Measurements from ENCODE around the gene INAFM1.
"Not testable (repeated sequence)": the region's sequence is repeated elsewhere in the genome, so short reads cannot be mapped to it uniquely, and the experiment has no call there.

The INAFM1 gene

DNA sequence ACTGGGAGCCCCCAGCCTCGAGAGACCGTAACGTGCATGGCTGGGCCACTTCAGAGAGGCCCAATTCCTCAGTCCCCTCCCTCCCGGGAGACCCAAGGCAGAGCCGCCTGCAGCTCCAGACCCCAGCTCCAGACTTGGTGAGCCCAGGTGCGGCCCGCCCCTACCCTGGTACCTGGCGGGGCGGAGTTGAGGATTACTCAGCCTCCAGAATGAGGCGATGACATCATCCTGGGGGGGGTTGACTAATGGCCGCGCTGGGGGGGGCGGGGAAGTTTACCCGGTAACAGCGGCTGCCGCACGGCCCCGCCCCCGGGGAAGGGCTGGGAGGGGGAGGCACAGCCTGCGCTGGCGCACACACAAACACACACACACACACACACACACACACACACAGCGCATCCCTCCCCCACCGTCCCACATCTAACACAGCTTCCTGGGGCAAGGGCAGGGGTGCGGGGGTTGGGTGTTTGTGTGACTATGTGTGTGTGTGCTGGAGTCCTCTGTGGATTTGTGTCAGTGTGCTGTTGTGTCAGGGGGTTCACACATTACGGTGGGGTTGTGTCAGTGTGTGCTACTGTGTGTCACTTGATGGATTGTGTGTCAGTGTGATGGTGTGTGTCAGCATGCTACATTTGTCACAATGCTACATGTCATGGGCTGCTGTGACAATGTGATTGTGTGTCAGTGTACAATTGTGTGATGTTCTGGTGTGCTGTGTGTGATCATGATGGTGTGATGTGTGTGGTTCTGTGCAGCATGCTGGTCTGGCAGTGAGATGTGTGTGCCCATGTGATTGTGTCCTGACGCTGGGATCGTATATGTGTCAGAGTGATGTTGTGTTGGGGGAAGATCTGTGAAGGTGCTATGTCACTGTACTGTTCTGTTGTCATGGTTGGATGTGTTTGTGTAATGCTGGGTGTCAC is 33.4 kb upstream of the INAFM1 start:
- peak; percentile 78 for DNase-seq (ENCODE audit: low read depth)

DNA sequence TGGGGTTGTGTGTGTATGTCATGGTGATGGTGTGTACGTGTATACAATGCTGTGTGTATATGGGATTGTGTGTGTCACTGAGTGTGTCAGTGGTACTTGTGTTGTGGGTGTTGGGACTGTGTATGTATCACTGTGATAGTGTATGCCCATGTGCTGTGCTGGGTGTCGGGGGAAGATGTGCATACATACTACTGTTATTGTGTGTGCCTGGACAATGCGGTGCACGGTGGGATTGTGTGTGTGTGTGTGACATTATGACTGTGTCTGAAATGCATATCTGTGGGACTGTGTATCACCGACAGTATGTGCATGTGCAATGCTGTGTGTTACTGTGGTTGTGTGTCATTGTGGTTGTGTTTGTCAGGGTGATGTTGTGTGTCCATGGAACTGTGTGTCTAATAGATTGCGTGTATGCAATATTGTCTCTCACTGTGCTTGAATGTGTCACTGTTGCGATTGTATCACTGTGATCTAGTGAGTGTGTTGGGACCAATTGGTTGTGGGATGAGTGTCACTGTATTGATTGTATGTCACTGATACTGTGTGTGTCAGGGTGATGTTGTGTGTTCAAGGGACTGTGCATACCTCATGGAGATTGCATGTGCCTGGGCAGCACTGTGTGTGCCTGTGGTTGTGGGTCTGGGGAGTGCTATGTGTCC is 32.6 kb upstream of the INAFM1 start:
- no peak for DNase-seq (ENCODE audit: low read depth)

DNA sequence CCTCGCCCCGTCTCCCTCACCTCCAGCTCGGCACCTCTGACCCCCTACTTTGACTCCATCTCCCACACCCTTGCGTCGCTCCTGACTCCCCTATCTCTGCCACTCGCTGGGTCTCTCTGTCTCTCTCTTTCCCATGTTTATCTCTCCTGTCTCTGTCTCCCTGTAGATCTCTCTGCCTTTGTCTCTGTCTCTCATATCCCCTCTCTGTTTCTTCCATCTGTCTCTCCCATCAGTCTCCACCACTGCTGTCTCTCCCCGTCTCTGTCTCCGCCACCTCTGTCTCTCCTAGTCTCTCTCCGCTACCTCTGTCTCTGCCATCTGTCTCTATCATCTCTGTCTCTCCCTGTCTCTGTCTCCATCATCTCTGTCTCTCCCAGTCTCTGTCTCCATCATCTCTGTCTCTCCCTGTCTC is 31.3 kb upstream of the INAFM1 start:
- no peak for DNase-seq (ENCODE audit: low read depth)

DNA sequence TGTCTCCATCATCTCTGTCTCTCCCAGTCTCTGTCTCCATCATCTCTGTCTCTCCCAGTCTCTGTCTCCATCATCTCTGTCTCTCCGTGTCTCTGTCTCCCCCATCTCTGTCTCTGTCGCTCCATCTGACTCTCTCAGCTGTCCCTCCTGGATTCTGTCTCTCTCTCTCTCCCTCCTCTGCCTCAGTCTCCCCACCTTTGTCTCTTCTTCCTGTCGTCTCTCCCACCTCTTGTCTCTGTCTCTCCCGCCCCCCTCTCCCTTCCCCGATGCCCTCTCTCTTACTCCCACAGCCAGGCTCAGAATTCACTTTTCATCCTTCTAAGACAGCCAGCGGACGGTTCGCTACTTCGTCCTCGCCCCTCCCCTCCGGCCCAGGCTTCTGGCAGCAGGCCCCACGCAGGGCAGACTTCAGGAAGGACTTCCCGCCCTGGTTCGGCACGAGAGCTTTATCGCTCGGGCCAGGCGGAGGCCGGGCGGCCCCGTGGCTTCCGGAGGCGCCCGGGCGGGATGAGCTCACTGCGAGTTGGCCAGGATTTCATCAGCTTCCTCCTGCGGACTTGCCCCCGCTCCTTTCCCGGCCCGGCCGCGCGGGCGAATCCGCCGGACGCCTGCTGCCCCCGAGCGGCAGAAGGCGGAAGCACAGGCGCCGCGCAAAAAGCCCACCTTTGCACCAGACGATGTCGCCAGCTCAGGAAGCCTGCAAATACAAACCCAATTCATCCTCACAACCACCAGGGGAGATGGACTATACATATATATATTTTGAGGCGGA is 30.7 kb upstream of the INAFM1 start:
- DNase-seq (ENCODE audit: low read depth) = peak; percentile 98

DNA sequence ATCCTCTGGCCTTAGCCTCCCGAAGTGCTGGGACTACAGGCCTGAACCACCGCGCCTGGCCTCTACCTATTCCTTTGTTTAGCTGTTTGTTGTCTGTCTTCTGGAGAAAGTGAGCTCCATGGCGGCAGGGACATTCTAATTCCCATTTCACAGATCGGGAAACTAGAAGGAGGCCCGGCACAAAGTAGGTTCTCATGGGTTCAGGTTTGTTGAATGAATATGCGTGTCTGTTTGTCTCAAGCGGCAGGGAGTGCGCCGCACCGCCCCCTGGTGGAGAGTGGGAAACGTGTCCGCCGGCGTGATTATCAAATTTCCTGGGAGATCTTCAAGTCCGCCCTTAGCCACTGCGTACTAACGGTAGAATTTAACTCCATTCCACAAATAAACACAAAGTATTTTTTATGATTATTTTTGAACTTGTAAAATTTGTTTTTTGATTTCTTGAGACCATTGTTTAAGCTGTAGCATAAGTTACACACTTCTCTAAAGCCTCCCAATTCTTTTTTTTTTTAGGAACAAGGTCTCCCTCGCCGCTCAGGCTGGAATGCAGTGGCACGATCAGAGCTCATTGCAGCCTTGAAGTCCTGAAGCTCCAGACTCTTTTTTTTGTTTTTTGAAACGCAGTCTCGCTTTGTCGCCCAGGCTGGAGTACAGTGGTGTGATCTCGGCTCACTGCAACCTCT is 27.2 kb upstream of the INAFM1 start:
- peak; percentile 76 for DNase-seq (ENCODE audit: low read depth)

DNA sequence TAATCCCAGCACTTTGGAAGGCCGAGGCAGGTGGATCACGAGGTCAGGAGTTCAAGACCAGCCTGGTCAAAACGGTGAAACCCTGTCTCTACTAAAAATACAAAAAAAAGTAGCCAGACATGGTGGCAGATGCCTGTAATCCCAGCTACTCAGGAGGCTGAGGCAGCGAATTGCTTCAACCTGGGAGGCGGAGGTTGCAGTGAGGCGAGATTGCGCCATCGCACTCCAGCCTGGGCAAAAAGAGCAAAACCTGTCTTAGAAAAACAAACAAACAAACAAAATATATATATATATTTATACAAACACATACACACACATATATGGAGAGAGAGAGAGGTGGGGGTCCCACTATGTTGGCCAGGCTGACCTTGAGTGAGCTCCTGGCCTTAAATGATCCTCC is 21.7 kb upstream of the INAFM1 start:
- not testable (repeated sequence) for DNase-seq (ENCODE audit: low read depth)

DNA sequence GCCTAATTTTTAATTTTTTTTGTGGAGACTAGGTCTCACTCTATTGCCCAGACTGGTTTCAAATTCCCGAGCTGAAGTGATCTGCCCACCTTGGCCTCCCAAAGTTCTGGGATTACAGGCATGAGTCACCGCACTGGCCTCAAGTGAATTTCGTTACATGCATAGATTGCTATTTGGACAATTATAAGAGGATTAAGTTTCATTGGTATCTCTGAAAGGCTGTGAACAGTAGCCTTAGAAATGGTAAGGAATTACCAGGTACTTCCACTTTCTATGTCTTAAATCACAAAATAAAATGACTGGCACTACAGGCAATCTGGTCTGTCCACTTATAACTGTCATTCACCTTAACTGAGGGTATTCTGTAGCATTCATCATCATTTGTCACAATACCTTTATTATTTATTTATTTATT is 21.2 kb upstream of the INAFM1 start:
- DNase-seq (ENCODE audit: low read depth) = peak; percentile 95

DNA sequence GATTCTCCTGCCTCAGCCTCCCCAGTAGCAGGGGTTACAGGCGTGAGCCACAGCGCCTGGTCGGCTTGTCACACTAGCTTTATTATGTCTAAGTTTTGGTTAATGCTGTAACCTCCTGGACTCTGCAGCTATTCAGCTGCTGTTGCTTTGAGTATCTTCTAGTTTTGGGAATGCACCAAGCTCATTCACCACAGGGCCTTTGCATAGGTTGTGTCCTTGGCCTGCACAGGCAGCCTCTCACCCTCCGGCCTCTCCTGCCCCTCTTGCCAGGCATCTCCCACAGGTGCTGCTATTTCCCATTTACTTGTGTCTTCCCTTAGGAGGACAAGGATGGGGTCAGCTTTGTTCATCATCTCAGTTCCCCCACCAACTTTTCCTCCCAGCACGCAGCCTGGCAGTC is 20.7 kb upstream of the INAFM1 start:
- no peak for DNase-seq (ENCODE audit: low read depth)

DNA sequence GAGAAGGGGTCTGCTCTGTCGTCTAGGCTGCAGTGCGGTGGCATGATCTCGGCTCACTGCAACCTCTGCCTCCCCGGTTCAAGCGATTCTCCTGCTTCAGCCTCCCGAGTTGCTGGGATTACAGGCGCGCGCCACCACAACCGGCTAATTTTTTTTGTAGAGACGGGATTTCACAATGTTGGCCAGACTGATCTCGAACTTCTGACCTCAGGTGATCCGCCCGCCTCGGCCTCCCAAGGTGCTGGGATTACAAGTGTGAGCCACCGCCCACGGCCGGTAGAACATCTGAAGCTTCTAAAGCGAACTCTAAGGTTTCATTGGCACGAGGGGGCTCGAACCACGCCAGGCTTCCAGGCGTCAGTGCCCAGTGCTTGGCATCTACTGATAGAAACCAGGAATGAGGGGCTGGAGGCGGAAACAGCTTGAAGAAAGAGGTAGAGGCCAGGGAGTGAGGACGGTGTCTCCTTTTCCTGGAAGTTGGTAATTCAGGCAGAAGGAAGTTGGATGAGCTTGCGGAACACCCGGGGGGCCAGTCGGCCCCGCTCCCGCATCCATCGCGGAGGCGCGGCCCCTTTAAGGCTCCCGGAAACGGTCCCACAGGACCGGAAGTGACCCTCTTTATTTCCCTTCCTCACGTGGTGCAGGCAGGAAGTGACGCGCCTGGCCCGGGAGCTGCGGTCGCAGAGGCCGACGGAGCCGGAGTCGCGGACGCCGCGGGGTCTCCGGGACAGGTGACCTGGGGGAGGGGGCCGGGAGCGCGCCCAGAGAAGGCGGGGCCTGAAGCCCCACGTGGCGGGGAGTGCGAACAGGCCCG is 18.6 kb upstream of the INAFM1 start, which contains the start of gene CCDC9:
Gene CCDC9, plus strand, starts transcription at position 647 of the 814 bp plus-strand sequence. CDS start 1,876 bp downstream, outside the sequence.
- DNase-seq (ENCODE audit: low read depth) = peak; percentile 95

DNA sequence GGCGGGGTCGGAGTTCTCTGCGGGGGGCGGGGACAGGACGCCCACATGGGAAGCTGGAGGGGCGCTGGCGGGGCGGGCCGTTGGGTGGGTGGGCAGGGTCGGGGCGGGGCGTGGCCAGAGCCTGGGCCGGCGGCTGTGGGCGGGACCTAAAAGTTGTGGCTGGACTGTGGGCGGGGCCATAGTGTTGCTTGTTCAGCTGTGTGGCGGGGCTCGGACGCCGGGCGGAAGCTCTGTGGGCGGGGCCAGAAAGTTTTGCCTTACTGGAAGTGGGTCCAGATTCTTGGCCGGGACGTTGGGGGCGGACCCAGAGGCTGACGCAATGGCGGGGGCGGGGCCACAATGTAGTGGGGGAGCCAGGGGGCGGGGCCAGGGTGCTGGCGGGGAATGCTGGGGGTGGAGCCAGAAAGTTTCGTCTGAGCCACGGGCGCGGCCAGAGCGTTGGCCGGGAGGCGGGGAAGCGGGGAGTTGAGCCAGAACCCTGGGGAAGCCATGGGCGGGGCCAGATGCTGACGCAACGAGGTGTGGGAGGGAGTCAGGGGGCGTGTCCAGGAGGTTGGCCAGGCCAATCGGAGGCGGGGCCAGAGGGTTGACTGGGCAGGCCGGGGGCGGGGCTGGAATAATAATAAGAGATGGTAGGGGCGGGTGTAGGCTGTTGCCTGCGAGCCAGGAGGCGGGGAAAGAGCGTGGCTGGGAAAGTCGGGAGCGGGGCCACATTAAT is 17.8 kb upstream of the INAFM1 start:
- peak; percentile 99 for DNase-seq (ENCODE audit: low read depth)

DNA sequence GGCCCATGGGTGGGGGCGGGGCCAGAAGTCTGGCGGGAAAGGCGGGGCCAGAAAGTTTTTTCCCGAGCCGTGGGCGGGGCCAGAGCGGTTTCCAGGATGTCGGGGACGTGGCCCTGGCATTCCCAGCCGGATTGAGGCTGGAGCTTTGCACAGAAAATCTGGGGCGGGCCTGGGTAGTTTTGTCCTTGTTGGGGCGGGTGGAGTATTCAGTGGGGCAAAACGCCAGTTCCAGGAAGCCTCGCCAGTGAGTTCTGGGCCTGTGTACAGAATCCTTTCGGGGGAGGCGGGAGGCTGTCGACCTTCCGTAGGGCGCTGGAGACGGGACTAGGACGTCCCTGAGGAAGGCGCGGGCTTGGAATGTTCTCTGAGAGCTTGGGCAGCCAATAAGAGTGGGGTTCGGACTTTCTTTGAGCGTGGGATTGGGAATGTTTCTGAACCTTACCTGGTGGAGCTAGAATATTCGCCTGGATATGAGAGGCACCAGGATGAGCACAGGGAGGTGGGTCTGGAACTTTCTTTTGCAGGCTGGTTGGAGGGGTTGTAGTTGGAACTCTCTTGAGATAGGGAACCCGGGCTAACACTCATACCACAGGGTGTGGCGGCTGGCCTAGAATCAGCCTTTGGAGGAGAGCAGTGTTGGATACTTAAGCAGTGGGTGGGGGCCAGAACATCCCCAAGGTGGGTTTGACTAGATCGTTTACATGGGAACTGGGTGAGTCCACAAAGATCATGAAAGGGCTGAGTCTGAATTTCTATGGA is 17.1 kb upstream of the INAFM1 start:
- no peak for DNase-seq (ENCODE audit: low read depth)

DNA sequence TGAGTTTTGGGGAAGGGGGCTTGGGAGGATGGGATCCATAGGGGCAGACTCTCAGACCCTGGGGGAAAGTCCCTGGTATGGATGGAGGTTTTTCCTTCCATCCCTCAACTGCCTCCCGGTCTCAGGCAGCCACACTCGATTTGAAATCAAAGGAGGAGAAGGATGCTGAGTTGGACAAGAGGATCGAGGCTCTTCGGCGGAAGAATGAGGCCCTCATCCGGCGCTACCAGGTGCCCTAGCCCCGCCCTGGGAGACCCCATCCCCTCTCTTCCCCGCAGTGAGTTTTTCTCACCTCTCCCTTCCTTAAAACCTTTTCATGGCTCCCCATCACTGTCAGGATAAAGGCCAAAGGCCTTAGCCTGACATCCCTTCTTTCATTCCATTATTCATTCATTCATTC is 16.3 kb upstream of the INAFM1 start:
- no peak for DNase-seq (ENCODE audit: low read depth)

DNA sequence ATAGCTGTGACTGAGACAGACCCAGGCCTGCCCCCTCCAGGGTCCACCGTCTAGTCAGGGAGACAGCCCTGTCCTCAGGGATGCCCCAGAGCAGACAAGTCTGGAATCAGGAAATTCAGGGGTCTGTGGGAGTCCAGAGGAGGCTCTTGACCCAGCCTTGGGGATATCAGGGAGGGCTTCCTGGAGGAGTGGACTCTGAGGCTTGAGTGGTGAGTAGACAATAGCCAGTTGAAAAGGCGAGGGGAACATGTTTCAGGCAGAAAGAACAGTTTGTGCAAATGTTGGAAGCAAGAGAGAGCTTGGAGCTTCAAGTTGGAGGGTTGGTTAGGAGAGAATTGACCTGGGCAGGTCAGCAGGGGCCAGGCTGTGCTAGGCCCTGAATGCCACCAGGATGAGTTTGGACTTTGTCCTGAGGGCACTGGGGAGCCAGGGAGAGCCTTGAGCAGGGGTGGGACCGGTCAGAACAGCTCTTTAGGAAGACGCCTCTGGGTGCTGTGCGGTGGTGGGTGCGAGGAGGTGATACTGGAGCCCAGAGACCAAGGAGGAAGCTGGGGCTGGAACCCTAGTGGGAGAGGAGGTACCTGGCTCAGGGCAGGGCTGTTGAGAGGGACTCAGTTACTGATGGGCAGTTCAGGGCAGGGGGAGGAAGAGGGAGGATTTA is 15.7 kb upstream of the INAFM1 start:
- no peak for DNase-seq (ENCODE audit: low read depth)

DNA sequence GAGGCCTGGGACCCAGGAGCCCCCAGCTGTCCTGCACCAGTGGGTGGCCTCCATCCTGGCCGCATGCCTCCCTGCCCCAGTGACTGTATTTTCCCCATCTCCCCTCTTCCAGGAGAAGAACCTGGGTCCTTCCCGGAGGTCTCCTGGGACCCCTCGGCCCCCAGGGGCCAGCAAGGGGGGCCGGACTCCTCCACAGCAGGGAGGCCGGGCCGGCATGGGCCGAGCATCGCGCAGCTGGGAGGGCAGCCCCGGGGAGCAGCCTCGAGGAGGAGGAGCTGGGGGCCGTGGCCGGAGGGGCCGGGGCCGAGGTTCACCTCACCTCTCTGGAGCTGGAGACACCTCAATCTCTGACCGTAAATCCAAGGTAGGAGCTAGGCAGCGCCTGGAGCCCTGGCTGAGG is 14.2 kb upstream of the INAFM1 start:
- no peak for DNase-seq (ENCODE audit: low read depth)

DNA sequence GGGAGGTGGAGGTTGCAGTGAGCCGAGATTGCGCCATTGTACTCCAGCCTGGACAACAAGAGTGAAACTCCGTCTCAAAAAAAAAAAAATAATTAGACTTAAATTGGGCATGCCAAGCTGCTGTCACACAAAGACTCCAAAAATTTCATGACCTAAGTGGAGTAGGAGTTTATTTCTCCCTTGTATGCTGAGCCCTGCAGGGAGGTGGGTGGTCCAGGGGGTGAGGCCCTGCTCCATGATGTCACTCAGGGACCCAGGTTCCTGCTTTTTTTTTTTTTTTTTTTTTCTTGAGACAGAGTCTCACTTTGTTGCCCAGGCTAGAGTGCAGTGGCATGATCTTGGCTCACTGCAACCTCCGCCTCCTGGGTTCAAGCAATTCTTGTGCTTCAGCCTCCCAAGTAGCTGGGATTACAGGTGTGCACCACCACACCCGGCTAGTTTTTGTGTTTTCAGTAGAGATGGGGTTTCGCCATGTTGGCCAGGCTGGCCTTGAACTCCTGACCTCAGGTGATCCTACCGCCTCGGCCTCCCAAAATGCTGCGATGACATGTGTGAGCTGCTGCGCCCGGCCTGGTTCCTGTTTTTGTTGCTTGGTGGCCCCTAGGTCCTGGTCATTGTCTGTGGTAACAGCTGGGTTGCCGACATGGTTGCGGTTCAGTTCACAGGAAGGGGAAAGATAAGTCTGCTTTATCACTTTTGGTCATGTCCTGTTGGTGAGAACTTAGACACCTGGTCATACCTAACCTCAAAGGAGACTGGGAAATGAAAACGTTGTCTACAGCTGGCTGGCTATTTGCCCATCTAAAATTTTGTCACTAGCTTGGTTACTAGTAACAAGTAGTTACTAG is 12.5 kb upstream of the INAFM1 start:
- not testable (repeated sequence) for DNase-seq (ENCODE audit: low read depth)

DNA sequence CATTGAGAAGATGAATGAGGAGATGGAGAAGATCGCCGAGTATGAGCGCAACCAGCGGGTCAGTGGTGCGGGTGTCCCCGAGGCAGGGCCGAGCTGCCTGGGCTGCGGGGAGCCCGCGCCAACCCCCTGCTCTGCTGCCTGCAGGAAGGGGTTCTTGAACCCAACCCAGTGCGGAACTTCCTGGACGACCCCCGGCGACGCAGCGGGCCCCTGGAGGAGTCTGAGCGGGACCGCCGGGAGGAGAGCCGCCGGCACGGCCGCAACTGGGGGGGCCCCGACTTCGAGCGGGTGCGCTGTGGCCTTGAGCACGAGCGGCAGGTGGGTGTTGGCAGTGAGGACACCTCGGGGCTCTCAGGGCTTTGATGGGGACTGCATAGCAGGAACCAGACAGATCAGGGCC is 10.1 kb upstream of the INAFM1 start:
- DNase-seq (ENCODE audit: low read depth) = no peak

DNA sequence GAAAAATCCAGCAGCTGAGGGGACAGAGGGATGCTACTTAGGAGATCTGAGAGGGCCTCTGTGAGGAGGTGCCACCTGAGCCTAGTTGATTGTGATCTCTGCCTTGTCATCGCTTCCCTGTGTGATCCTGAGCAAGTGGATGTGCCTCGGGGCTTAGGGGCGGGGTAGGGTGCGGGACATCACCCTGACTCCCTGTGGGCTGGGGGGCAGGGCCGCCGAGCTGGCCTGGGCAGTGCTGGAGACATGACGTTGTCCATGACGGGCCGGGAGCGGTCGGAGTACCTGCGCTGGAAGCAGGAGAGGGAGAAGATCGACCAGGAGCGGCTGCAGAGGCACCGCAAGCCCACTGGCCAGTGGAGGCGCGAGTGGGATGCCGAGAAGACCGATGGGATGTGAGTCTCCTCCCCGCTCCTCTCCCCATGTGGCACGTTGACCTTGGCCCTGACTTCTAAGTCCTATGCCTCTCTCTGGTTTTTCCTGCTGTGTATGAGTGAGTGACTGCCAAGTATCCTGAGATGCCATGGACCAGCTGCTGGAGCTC is 8.2 kb upstream of the INAFM1 start:
- no peak for DNase-seq (ENCODE audit: low read depth)

DNA sequence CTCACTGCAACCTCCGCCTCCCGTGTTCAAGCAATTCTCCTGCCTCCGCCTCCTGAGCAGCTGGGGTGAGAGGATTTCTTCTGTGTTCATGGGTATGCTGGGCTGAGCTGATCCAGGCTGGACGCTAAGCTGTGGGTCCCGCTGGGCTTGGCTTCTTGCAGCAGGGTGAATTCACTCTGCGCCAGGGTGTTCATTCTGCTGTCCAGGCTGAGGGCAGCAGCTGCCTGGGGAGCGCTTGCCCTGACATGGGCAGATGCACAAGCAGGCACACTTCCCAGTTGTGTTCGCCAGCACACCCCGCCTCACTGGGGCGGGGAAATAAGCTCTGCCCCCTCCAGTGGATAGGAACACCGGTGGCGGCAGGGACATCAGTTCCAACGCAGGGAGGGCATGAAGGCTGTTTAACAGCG is 7.3 kb upstream of the INAFM1 start:
- no peak for DNase-seq (ENCODE audit: low read depth)

All from EH (cell line).